Adrenal gland (tissue), 5 donors: ENCODE results near the gene FMN1.

Experiments used
- POLR2A ChIP-seq, 2 donors: fragments of 450-650 bp; IDR thresholded peaks; one replicate each; pipeline ENCODE4 v1.6.1; 2017; ENCODE audit warnings: antibody characterized with exemption in 2 of 2, mild to moderate bottlenecking in 2 of 2, moderate library complexity in 1 of 2
- TF ChIP-seq, protein P1 (sequence below), 6 experiments: fragments of 450-650 bp in 4 of 6; fragments of 200-600 bp in 2 of 6; sonication (generic) in 1 of 6; IDR thresholded peaks; 1 replicate in 5 of 6; 2 replicates in 1 of 6; pipeline versions ENCODE4 v1.5.1 to v1.8.0; 2016 to 2021; ENCODE audit warnings: antibody characterized with exemption in 6 of 6, mild to moderate bottlenecking in 2 of 6, moderate library complexity in 1 of 6
- donor health status: DM: no; HTN: no; CAD: no.

DNA sequence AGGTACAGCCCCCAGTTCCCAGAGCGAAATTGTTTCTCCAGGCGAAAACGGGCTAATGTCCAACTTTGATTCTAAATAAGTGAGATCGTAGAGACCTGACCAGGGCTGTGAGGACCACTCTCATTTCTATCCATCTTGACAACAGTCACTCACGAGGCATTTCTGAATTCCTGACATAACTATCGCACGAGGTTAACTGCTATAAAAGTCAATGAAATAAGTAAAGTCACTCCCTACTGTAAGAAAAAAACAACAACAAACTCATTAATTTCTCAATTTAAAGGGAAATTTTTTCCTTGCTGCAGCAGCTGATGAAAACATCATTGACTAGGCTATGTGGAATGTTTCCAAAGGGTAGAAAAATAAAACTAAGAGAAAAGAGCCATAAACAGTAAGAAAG, 407.6 kb downstream of the FMN1 start:
- TF ChIP-seq POLR2A (IDR thresholded peaks at IDR 0.05) = no peak
- TF ChIP-seq, protein P1, sequence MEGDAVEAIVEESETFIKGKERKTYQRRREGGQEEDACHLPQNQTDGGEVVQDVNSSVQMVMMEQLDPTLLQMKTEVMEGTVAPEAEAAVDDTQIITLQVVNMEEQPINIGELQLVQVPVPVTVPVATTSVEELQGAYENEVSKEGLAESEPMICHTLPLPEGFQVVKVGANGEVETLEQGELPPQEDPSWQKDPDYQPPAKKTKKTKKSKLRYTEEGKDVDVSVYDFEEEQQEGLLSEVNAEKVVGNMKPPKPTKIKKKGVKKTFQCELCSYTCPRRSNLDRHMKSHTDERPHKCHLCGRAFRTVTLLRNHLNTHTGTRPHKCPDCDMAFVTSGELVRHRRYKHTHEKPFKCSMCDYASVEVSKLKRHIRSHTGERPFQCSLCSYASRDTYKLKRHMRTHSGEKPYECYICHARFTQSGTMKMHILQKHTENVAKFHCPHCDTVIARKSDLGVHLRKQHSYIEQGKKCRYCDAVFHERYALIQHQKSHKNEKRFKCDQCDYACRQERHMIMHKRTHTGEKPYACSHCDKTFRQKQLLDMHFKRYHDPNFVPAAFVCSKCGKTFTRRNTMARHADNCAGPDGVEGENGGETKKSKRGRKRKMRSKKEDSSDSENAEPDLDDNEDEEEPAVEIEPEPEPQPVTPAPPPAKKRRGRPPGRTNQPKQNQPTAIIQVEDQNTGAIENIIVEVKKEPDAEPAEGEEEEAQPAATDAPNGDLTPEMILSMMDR (IDR thresholded peaks at IDR 0.05) = no peak
